GM23338 (cell line): ENCODE measurements around the gene IBTK. TPM values are rescaled to one million over a fixed set of nuclear protein-coding genes. Genes with fewer than 3 reads are reported as not detected.
A peak's percentile ranks its signal among the peaks of the same experiment; 100 is the strongest.

Experiments used
- ATAC-seq: fragments of 200-7000 bp; cut with Tn5 transposase; 3 replicates; pipeline ENCODE4 v1.9.1; 2020
- DNase-seq: peaks from one replicate; pipeline ENCODE4 v3.0.0-alpha.2; 2015; ENCODE audit warnings: low spot score
- H2AFZ ChIP-seq: fragments of 200-600 bp; sonication (generic); 2 replicates; pipeline ENCODE4 v1.8.0; 2016; ENCODE audit warnings: antibody characterized with exemption, mild to moderate bottlenecking, moderate library complexity
- H3F3A ChIP-seq: fragments of 200-600 bp; sonication (generic); replicated peaks from 2 replicates; pipeline ENCODE4 v1.8.0; 2017; ENCODE audit warnings: antibody characterized with exemption, mixed run types, low read depth
- H3K27ac ChIP-seq: fragments of 200-600 bp; sonication (generic); 2 replicates; pipeline ENCODE4 v1.6.1; 2016; ENCODE audit warnings: low read depth
- H3K27me3 ChIP-seq: fragments of 200-600 bp; sonication (generic); 2 replicates; pipeline ENCODE4 v1.8.0; 2016; ENCODE audit warnings: mild to moderate bottlenecking, mixed run types, moderate library complexity; ENCODE audit not compliant: insufficient read depth
- H3K36me3 ChIP-seq: fragments of 200-600 bp; sonication (generic); 2 replicates; pipeline ENCODE4 v1.8.0; 2016; ENCODE audit warnings: mild to moderate bottlenecking; ENCODE audit not compliant: insufficient read depth
- H3K4me1 ChIP-seq: fragments of 200-600 bp; sonication (generic); 2 replicates; pipeline ENCODE4 v1.8.0; 2016; ENCODE audit warnings: mild to moderate bottlenecking, moderate library complexity; ENCODE audit not compliant: insufficient read depth
- H3K4me2 ChIP-seq: fragments of 200-600 bp; sonication (generic); 2 replicates; pipeline ENCODE4 v1.7.1; 2017; ENCODE audit warnings: mixed run types
- H3K4me3 ChIP-seq: fragments of 200-600 bp; sonication (generic); 2 replicates; pipeline ENCODE4 v1.6.1; 2016; ENCODE audit warnings: mixed run types
- H3K79me2 ChIP-seq: fragments of 200-600 bp; sonication (generic); replicated peaks from 2 replicates; pipeline ENCODE4 v1.8.0; 2017; ENCODE audit warnings: mild to moderate bottlenecking; ENCODE audit not compliant: insufficient read depth
- H3K9me2 ChIP-seq: fragments of 200-600 bp; sonication (generic); 2 replicates; pipeline ENCODE4 v1.8.0; 2017; ENCODE audit not compliant: insufficient read depth
- H4K20me1 ChIP-seq: fragments of 200-600 bp; sonication (generic); replicated peaks from 2 replicates; pipeline ENCODE4 v1.8.0; 2017; ENCODE audit warnings: mild to moderate bottlenecking; ENCODE audit not compliant: insufficient read depth
- H3K27ac Mint-ChIP-seq: 2 replicates; pipeline ENCODE4 v1.8.0; 2020; ENCODE audit warnings: inconsistent platforms, mild to moderate bottlenecking, moderate library complexity, mixed read lengths
- H3K27me3 Mint-ChIP-seq: 3 replicates; pipeline ENCODE4 v1.8.0; 2022; ENCODE audit warnings: low read depth, mild to moderate bottlenecking, moderate library complexity, mixed read lengths, inconsistent platforms; ENCODE audit not compliant: insufficient read depth, poor library complexity
- H3K36me3 Mint-ChIP-seq: 3 replicates; pipeline ENCODE4 v1.8.0; 2021; ENCODE audit warnings: low read depth, mild to moderate bottlenecking, inconsistent platforms, moderate library complexity, mixed read lengths
- H3K4me1 Mint-ChIP-seq: 3 replicates; pipeline ENCODE4 v1.8.0; 2020; ENCODE audit warnings: mild to moderate bottlenecking, inconsistent platforms, mixed read lengths
- H3K4me3 Mint-ChIP-seq: 3 replicates; pipeline ENCODE4 v1.8.0; 2021; ENCODE audit warnings: moderate library complexity, mild to moderate bottlenecking, inconsistent platforms, mixed read lengths
- H3K9me3 Mint-ChIP-seq: 3 replicates; pipeline ENCODE4 v1.8.0; 2020; ENCODE audit warnings: moderate library complexity, mild to moderate bottlenecking, inconsistent platforms, mixed read lengths
- ETS1 ChIP-seq: IDR thresholded peaks from 2 replicates; pipeline ENCODE4 v1.6.1; 2016; ENCODE audit warnings: antibody characterized with exemption
- EZH2 ChIP-seq: fragments of 200-600 bp; sonication (generic); IDR thresholded peaks from one replicate; pipeline ENCODE4 v1.8.0; 2017; ENCODE audit warnings: antibody characterized with exemption, mild to moderate bottlenecking, low read depth; ENCODE audit not compliant: unreplicated experiment
- EZH2phosphoT487 ChIP-seq: fragments of 200-600 bp; sonication (generic); IDR thresholded peaks from one replicate; pipeline ENCODE4 v1.8.1; 2018; ENCODE audit warnings: antibody characterized with exemption; ENCODE audit not compliant: unreplicated experiment
- POLR2AphosphoS5 ChIP-seq: IDR thresholded peaks from 2 replicates; pipeline ENCODE4 v1.6.1; 2016; ENCODE audit warnings: antibody characterized with exemption, low read depth
- ZNF114 ChIP-seq: fragments of 250-450 bp; sonication (Bioruptor Pico); IDR thresholded peaks from 2 replicates; pipeline ENCODE4 v1.5.0; 2020; ENCODE audit warnings: mild to moderate bottlenecking, moderate library complexity
- ZNF331 ChIP-seq: fragments of 250-450 bp; sonication (Bioruptor Pico); IDR thresholded peaks from 2 replicates; pipeline ENCODE4 v1.5.0; 2020; ENCODE audit warnings: low read depth, mild to moderate bottlenecking, moderate library complexity
- polyA plus RNA-seq: library from polyadenylated mRNA; unstranded; fragments of >200 nt; fragmentation: Nextera tagmentation; extraction: Ambion mirVana; gene quantifications from 2 replicates; pipeline ENCODE4 v1.2.1, GENCODE V29; 2016
- total RNA-seq: library from RNA; depleted of rRNA; stranded (reverse); fragments of >200 nt; shearing (Covaris generic); gene quantifications from 2 replicates; pipeline ENCODE4 v1.2.3, GENCODE V29; 2014
- TF ChIP-seq, protein P1 (sequence below): IDR thresholded peaks from one replicate; pipeline ENCODE4 v1.6.1; 2018; ENCODE audit warnings: antibody characterized with exemption; ENCODE audit not compliant: unreplicated experiment

The IBTK gene
- total and polyA plus RNA-seq, 2 experiments from 2014 or later, result 16.0 to 28.7 TPM

DNA sequence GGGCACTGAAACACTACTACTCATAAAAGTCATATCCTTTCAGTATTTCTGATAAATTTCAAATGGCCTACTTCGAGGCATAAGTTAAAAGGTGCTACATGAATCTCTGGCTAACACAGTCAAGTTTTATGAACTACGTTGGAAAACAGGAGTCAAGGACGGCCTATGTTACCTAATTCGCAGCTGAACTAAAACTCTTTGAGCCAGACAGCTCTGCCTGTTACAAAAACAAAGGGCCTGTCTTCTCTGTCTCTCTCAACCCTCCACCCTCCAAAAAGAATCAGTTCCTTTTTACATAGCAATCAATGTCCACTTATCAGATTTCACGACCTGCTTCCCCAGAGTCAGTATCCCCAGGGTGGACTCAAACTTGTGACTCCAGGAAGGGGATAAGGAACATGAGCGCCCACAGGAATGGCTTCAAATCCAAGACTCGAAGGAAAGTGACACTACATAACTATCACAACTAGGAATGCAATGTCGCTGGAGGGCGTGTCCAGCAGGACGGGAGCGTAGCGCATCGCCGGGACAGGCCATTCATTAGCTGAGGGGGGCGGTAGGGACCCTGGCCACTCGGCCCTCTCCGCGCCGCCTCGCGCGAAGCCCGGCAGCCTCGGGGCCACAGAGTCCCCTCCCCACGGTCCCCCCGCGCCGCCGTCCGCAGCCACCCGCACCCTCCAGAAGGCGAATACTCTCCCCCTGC lies 591 bp downstream of the IBTK start:
- DNase-seq, result peak; percentile 87
- H3K79me2 ChIP-seq, result peaks cover 51% of the 10 kb centered on the region
- H3K9me2 ChIP-seq, result no peaks in the 10 kb centered on the region
- Mint-ChIP-seq H3K9me3 (no peaks in the 10 kb centered on the region), H3K4me1 (peaks cover 31% of the 10 kb centered on the region), H3K27ac (peak overlapping the region; percentile 96), H3K36me3 (peaks cover 17% of the 10 kb centered on the region), H3K4me3 (peak overlapping the region; percentile 97), H3K27me3 (peaks cover 4% of the 10 kb centered on the region)
- H4K20me1 ChIP-seq, result peaks cover 4% of the 10 kb centered on the region
- TF ChIP-seq, protein P1, sequence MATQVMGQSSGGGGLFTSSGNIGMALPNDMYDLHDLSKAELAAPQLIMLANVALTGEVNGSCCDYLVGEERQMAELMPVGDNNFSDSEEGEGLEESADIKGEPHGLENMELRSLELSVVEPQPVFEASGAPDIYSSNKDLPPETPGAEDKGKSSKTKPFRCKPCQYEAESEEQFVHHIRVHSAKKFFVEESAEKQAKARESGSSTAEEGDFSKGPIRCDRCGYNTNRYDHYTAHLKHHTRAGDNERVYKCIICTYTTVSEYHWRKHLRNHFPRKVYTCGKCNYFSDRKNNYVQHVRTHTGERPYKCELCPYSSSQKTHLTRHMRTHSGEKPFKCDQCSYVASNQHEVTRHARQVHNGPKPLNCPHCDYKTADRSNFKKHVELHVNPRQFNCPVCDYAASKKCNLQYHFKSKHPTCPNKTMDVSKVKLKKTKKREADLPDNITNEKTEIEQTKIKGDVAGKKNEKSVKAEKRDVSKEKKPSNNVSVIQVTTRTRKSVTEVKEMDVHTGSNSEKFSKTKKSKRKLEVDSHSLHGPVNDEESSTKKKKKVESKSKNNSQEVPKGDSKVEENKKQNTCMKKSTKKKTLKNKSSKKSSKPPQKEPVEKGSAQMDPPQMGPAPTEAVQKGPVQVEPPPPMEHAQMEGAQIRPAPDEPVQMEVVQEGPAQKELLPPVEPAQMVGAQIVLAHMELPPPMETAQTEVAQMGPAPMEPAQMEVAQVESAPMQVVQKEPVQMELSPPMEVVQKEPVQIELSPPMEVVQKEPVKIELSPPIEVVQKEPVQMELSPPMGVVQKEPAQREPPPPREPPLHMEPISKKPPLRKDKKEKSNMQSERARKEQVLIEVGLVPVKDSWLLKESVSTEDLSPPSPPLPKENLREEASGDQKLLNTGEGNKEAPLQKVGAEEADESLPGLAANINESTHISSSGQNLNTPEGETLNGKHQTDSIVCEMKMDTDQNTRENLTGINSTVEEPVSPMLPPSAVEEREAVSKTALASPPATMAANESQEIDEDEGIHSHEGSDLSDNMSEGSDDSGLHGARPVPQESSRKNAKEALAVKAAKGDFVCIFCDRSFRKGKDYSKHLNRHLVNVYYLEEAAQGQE, result no peak
- TF ChIP-seq ZNF331 (CRISPR knock-in tag) (no peak), EZH2 (no peak), POLR2AphosphoS5 (peak; percentile 33), ETS1 (no peak), ZNF114 (no peak)
- peaks cover 28% of the 10 kb centered on the region for H3K4me1 ChIP-seq
- H2AFZ ChIP-seq, result peak overlapping the region; percentile 98
- H3K27ac ChIP-seq, result peak overlapping the region; percentile 93
- no peaks in the 10 kb centered on the region for H3K27me3 ChIP-seq
- peak overlapping the region; percentile 85 for H3K4me3 ChIP-seq
- no peaks in the 10 kb centered on the region; the same call in 1 of the 2 replicates for H3F3A ChIP-seq
- peak overlapping the region; percentile 79 for H3K4me2 ChIP-seq
- H3K36me3 ChIP-seq, result no peaks in the 10 kb centered on the region
- peak; percentile 70 for ATAC-seq

DNA sequence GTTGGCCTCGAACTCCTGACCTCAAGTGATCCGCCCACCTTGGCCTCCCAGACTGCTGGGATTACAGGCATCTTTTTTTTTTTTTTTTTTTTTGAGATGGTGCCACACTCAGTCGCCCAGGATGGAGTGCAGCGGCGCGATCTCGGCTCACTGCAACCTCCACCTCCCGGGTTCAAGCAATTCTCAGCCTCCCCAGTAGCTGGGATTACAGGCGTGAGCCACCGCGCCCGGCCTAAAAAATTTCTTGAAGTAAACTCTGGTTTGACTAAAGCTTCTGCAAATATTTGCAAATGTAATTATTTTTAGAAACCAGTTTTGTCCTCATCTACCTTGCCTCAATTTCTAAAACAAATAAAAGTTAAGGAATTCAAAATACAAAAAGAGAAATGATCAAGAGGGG lies 1.2 kb downstream of the IBTK start:
- peaks cover 57% of the 10 kb centered on the region for H3K79me2 ChIP-seq
- H3K4me3 ChIP-seq, result peak overlapping the region; percentile 85
- H3K36me3 ChIP-seq, result no peaks in the 10 kb centered on the region
- Mint-ChIP-seq H3K27ac (no peak overlapping the region), H3K27me3 (peaks cover 4% of the 10 kb centered on the region), H3K9me3 (no peaks in the 10 kb centered on the region), H3K4me1 (peaks cover 31% of the 10 kb centered on the region), H3K4me3 (peak overlapping the region; percentile 97), H3K36me3 (peaks cover 17% of the 10 kb centered on the region)
- no peaks in the 10 kb centered on the region; the same call in 1 of the 2 replicates for H3F3A ChIP-seq
- peak overlapping the region; percentile 79 for H3K4me2 ChIP-seq
- H3K9me2 ChIP-seq, result no peaks in the 10 kb centered on the region
- ATAC-seq, result no peak
- no peak for DNase-seq
- peaks cover 28% of the 10 kb centered on the region for H3K4me1 ChIP-seq
- no peak overlapping the region for H2AFZ ChIP-seq
- no peaks in the 10 kb centered on the region for H3K27me3 ChIP-seq
- TF ChIP-seq EZH2phosphoT487, result no peak
- H3K27ac ChIP-seq, result no peak overlapping the region; the same call in 1 of the 2 replicates
- H4K20me1 ChIP-seq, result peaks cover 4% of the 10 kb centered on the region
